ENCODE results near the gene BUD13. TPM values are rescaled to one million over a fixed set of nuclear protein-coding genes. Genes with fewer than 3 reads are reported as not detected.

The BUD13 gene
- total and polyA plus RNA-seq, 2 of the 13 experiments (the other 11 are each of a cell fraction or from before 2014, with no cell fraction given), result 13.3 to 25.9 TPM

- no peak for TF ChIP-seq CSRNP2 (CRISPR knock-in tag; conservative IDR thresholded peaks at IDR 0.05; ENCODE audit: low read depth)
- TF ChIP-seq FOXP4 (CRISPR knock-in tag; IDR thresholded peaks at IDR 0.05), result no peak
- TF ChIP-seq ZNF83 (CRISPR knock-in tag; IDR thresholded peaks at IDR 0.05; ENCODE audit: borderline replicate concordance), result no peak
- no peak for TF ChIP-seq KLF12 (CRISPR knock-in tag; IDR thresholded peaks at IDR 0.05; ENCODE audit: borderline replicate concordance)
- TF ChIP-seq CEBPG (CRISPR knock-in tag; IDR thresholded peaks at IDR 0.05), result 0 out of 2 replicates have a peak, but pooled peaks have one; percentile 19
- no peak for TF ChIP-seq ZNF672 (CRISPR knock-in tag; IDR thresholded peaks at IDR 0.05)
- no peak for TF ChIP-seq MYC (CRISPR knock-in tag; IDR thresholded peaks at IDR 0.05; ENCODE audit: borderline replicate concordance)
- TF ChIP-seq ARNTL (CRISPR knock-in tag; IDR thresholded peaks at IDR 0.05), result no peak
- no peak for TF ChIP-seq ZNF562 (CRISPR knock-in tag; IDR thresholded peaks at IDR 0.05; ENCODE audit: borderline replicate concordance)
- no peak for TF ChIP-seq ZBTB39 (CRISPR knock-in tag; IDR thresholded peaks at IDR 0.05)
- no peak for TF ChIP-seq ZNF484 (CRISPR knock-in tag; IDR thresholded peaks at IDR 0.05; ENCODE audit: borderline replicate concordance, low read depth)
- no peak for TF ChIP-seq MXD3 (CRISPR knock-in tag; IDR thresholded peaks at IDR 0.05)
- no peak for TF ChIP-seq ZNF678 (CRISPR knock-in tag; IDR thresholded peaks at IDR 0.05)
- no peak for TF ChIP-seq SMAD9 (CRISPR knock-in tag; IDR thresholded peaks at IDR 0.05)
- no peak for TF ChIP-seq ZNF776 (CRISPR knock-in tag; IDR thresholded peaks at IDR 0.05)
- TF ChIP-seq ZNF777 (CRISPR knock-in tag; IDR thresholded peaks at IDR 0.05), result peak; percentile 84
- no peak for TF ChIP-seq ELF1 (CRISPR knock-in tag; IDR thresholded peaks at IDR 0.05)
- no peak for TF ChIP-seq U2AF1 (optimal IDR thresholded peaks at IDR 0.05; ENCODE audit: low read depth, low read length)
Measured at GRCh38 chr11:116773203-116774097, 663 bp upstream of the BUD13 start (continued).

Data from HepG2 (cell line).